ENCODE data around the gene C12orf76. TPM values are rescaled to one million over a fixed set of nuclear protein-coding genes. Genes with fewer than 3 reads are reported as not detected.
A peak's percentile ranks its signal among the peaks of the same experiment; 100 is the strongest.
"Not testable (repeated sequence)": the region's sequence is repeated elsewhere in the genome, so short reads cannot be mapped to it uniquely, and the experiment has no call there.

C12orf76 gene, protein sequence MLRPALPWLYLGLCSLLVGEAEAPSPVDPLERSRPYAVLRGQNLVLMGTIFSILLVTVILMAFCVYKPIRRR
- 7.7 and 9.0 TPM in 2 replicates for total RNA-seq (2014; rRNA removed)
- polyA plus RNA-seq (2012): 4.5 TPM

GRCh38 chr12:110048242-110049027 is at the start of gene C12orf76:
Gene C12orf76 (minus strand): TSS chr12:110048522. CDS start chr12:110048495, 27 bp downstream.
- DNase-seq (ENCODE audit: low read depth): peak; percentile 96

DNA sequence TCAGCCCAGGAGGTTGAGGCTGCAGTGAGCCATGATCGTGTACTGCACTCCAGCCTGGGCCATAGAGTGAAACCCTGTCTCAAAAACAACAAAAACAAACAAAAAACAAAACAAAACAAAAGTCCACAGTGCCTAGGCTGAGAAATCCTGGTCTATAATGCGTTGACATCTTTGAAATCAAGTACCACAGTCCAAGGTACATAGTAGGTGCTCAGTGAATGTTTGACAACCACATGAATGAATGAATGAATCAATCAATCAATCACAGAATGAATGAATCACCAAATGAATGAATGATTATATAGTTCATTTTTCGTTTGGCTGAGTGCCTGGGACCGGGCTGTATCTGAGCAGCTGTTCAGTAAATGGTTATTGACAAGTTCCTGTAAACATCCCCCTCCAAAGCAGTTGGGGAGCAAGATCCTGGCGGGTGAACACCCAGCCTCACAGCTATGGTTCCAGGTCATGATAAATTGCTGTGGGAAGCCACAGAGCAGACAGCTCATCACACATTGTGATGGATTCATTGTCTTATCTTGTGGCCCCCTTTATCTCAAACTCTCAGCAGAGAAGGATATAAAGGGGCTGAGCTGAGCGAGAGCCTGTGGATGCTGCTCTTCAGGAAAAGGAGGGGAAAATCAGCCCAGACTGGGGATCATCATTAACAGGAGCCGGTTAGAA is 45.4 kb upstream of the C12orf76 start:
- no peak for DNase-seq (ENCODE audit: low read depth)

DNA sequence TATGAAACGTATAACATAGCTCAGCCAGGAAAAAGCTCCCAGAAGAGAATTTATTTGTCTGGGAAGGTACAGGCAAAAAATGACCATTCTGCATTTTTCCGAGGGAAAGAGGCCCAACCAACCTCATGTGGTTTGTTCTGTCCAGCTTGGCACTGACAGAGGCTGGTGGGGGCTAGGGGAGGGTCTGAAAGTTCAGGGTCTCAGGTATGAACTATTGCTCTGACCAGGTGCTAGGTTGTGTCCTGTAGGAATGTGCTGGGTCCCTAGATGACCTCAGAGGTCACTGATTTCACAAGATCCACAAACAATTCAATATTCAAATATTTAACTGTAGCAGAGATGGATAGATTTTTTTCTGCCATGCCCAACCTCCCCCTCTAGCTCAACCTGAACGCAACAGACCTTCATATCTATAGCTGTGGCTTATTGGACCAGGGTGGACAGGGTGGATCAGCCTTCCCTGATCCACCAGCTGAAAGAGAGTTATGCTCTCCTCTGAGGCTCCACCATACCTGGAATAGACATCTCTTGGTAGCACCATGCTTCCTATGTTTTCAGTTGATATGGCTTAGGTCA is 42.9 kb upstream of the C12orf76 start:
- DNase-seq (ENCODE audit: low read depth): no peak

DNA sequence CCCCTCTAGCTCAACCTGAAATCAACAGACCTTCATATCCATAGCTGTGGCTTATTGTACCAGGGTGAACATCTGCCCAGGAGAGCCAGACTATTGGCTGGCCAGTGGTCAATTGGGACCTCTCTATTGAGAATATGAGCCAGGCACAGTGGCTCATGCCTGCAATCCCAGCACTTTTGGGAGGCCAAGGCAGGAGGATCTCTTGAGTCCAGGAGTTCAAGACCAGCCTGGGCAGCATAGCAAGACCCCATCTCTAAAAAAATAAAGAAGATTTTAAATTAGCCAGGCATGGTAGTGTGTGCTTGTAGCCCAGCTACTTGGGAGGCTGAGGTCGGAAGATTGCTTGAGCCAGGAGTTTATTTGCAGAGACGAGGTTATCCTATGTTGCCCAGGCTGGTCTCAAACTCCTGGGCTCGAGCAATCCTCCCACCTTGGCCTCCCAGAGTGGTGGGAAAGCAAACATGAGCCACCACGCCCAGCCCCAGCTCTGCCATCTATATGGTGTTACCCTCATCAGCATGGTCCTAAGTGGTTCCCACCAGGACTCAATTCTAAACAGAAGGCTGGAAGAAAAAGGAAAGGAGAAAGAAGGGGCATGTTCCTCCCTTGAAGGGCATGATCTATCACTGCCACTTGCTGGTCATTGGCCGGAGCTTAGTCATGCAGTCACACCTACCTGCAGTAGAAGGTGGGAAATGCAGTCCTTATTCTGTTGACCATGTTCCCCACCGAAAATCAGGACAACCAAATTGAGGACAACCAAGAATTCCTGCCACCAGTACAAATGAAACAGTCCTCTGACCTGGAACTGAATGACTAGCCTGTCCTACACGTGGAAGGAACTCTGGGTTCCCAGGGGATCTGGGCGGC is 42.2 kb upstream of the C12orf76 start:
- DNase-seq (ENCODE audit: low read depth): no peak

GRCh38 chr12:110088936-110089335 is 40.6 kb upstream of the C12orf76 start:
- no peak for DNase-seq (ENCODE audit: low read depth)

DNA sequence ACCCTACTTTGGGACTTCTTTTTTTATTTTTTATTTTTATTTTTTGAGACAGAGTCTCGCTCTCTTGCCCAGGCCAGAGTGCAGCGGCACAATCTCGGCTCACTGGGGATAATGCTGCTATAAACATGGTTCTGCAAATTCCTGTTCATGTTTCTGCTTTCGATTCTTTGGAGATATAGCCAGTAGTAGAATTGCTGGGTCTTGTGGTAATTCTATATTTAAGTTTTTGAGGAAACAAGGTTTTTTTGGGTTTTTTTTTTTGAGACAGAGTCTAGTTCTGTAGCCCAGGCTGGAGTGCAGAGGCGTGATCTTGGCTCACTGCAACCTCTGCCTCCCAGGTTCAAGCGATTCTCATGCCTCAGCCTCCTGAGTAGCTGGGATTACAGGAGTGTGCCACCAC is 39.9 kb upstream of the C12orf76 start:
- not testable (repeated sequence) for DNase-seq (ENCODE audit: low read depth)

GRCh38 chr12:110084314-110085015 is 36.1 kb upstream of the C12orf76 start:
- no peak for DNase-seq (ENCODE audit: low read depth)

GRCh38 chr12:110080410-110080809 is 32.1 kb upstream of the C12orf76 start:
- DNase-seq (ENCODE audit: low read depth): no peak

GRCh38 chr12:110079477-110080400 is 31.4 kb upstream of the C12orf76 start:
- DNase-seq (ENCODE audit: low read depth): no peak

DNA sequence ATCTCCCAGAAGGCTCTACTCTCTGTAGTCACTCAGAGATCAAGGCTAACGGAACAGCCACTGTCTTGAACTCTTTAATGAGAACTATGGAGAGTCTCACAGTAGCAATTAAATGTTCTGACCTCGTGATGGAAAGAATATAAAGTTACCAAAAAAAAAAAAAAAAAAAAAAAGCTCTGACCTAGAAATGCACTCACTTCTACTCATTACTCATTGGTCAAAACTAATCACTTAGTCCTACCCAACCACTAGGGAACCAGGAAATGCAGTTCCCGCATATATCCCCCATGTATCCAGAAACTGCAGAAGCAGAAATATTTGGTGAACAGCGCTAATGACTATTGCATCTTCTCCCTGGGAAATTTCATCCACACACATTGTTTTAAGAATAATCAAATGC is 29.5 kb upstream of the C12orf76 start:
- peak; percentile 9 for DNase-seq (ENCODE audit: low read depth)

DNA sequence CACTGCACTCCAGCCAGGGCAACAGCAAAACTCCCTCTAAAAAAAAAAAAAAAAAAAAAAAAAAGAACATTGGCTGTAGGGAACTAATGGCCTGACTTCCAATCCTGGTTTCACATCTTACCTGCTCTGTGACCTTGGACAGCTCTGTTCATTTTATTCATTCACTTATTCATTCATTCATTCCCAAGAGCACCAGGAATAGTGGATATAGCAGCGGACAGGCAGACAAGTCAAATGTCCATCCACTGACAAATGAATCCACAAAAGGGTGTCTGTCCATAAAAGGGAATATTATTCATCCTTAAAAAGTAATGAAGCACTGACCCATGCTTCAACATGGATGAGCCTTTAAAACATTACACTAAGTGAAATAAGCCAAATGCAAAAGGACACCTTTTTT is 27.6 kb upstream of the C12orf76 start:
- DNase-seq (ENCODE audit: low read depth): no peak

DNA sequence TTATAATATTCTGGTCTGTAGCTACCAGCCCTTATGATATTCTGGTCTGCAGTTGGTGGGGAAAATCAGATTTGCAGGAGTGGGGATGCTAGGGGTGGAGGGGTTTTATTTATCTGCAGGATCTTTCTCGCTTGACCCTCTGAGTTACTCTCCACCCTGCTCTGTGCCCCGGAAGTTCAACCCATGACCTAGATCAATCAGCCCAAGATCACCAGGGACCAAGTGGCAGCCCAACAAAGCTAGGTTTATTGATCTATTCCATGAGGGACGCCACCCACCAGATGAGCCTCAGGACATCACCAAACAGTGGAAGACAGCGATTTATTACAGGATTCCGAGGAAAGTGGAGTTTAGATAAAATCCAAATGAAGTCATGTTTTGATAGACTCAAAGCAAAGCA is 25.8 kb upstream of the C12orf76 start:
- DNase-seq (ENCODE audit: low read depth): no peak

- peak; percentile 25 for DNase-seq (ENCODE audit: low read depth)
These were observed 24.9 kb upstream of the C12orf76 start for GRCh38 chr12:110073049-110073831.

- DNase-seq (ENCODE audit: low read depth): not testable (repeated sequence)
These were observed 24.3 kb upstream of the C12orf76 start for GRCh38 chr12:110072636-110073035.

DNA sequence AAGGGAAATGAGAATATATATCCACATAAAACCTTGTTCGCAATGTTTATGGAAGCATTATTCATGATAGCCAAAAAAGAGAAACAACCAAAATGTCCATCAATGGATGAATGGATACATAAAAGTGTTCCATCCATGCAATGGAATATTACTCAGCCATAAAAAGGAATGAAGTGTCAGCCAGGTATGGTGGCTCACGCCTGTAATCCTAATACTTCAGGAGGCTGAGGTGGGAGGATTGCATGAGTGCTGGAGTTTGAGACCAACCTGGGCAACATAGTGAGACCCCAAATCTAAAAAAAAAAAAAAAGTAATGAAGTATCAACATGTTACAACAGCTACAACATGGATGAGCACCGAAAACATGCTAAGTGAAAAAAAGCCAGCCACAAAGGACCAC is 23.6 kb upstream of the C12orf76 start:
- DNase-seq (ENCODE audit: low read depth): no peak

DNA sequence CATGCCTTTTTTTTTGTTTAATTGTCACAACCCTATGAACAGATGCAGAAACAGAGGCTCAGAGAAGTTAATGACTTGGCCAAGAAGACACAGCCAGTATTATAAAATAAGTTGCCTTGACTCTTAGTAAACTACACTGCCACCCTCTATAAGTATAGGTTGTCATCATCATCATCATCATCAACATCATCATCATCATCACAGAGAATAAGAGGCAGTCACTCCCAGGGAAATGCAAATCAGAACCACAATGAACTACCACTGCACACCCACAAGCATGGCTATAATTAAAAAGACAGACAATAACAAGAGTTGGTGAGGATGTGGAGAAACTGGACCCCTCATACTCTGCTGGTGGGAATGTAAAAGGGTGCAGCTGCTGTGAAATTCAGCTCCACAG is 23.2 kb upstream of the C12orf76 start:
- DNase-seq (ENCODE audit: low read depth): no peak

DNA sequence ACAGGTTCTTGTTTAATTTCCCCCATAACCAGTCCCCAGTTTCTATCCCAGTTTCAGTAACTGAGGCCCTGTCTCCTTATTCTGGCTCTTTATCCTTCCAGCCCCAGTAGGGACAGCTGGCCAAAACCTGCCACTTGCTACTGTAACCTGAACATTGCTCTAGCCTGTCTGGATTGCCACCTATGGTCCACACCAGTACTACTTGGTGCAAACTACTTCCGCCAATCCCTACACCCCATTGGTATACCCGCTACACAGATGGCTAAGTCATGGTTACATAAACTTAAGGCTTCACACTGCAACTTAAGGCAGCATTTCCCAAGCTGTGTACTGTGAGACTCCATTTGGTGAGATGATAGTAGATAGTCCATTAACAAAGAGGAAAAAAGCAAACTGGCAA is 20.3 kb upstream of the C12orf76 start:
- no peak for DNase-seq (ENCODE audit: low read depth)

- not testable (repeated sequence) for DNase-seq (ENCODE audit: low read depth)
These were observed 19.8 kb upstream of the C12orf76 start for GRCh38 chr12:110068115-110068514.

GRCh38 chr12:110067531-110067930 is 19.2 kb upstream of the C12orf76 start:
- DNase-seq (ENCODE audit: low read depth): peak; percentile 9
